H1 (cell line): ENCODE data around the gene SLC35F5. TPM values are rescaled to one million over a fixed set of nuclear protein-coding genes. Genes with fewer than 3 reads are reported as not detected.

ENCODE experiments used
- CTCF ChIA-PET: fragments of 300-600 bp; sonication (Branson Sonifier 250); formaldehyde crosslinking; loops from one replicate; lab custom pipeline; 2021; ENCODE audit not compliant: partially characterized antibody; lab: Charles Lee
- POLR2A ChIA-PET: fragments of 300-600 bp; sonication (Branson Sonifier 250); formaldehyde crosslinking; loops from one replicate; lab custom pipeline; 2021; ENCODE audit warnings: inconsistent platforms; ENCODE audit not compliant: partially characterized antibody; lab: Charles Lee
- DNase-seq, 2 experiments: peaks; one replicate each; pipeline versions ENCODE4 v3.0.0 to v3.0.0-alpha.2; 2010 to 2022; ENCODE audit warnings: low spot score in 2 of 2, low read depth in 1 of 2, mixed read lengths in 1 of 2
- FAIRE-seq: peaks from 2 replicates; lab custom pipeline; 2011; peaks lifted over from hg19 to GRCh38; lab: Jason Lieb, UNC
- H2AFZ ChIP-seq: 2 replicates; pipeline ENCODE4 v1.8.1; 2012; ENCODE audit warnings: low read length, inconsistent platforms
- H2AK5ac ChIP-seq: 2 replicates; pipeline ENCODE4 v1.6.1; 2013; ENCODE audit warnings: low read depth, low read length
- H2BK120ac ChIP-seq: replicated peaks from 2 replicates; pipeline ENCODE3; 2013; ENCODE audit warnings: low read depth, low read length, inconsistent platforms
- H2BK12ac ChIP-seq: 2 replicates; pipeline ENCODE4 v1.6.1; 2013; ENCODE audit warnings: low read depth, low read length
- H2BK15ac ChIP-seq: 2 replicates; pipeline ENCODE4 v1.6.1; 2013; ENCODE audit warnings: low read length
- H2BK20ac ChIP-seq: 2 replicates; pipeline ENCODE4 v1.6.1; 2013; ENCODE audit warnings: low read length
- H2BK5ac ChIP-seq: 2 replicates; pipeline ENCODE4 v1.6.1; 2013; ENCODE audit warnings: low read depth, low read length
- H3K14ac ChIP-seq: 2 replicates; pipeline ENCODE4 v1.6.1; 2013; ENCODE audit warnings: inconsistent platforms; ENCODE audit not compliant: insufficient read length
- H3K18ac ChIP-seq: 2 replicates; pipeline ENCODE4 v1.6.1; 2013; ENCODE audit warnings: low read length; ENCODE audit errors: extremely low read depth
- H3K23ac ChIP-seq: 2 replicates; pipeline ENCODE4 v1.6.1; 2013; ENCODE audit warnings: inconsistent platforms; ENCODE audit not compliant: insufficient read length
- H3K23me2 ChIP-seq: 2 replicates; pipeline ENCODE4 v1.6.1; 2013; ENCODE audit warnings: low read depth, low read length
- H3K27ac ChIP-seq: 2 replicates; pipeline ENCODE4 v1.6.1; 2011; ENCODE audit warnings: low read depth, low read length, inconsistent platforms
- H3K27me3 ChIP-seq, 4 experiments: replicated peaks in 1 of 4; 1 replicate in 1 of 4; 2 replicates in 3 of 4; pipeline versions ENCODE4 v1.6.1 to v1.8.1; 2011 to 2013; ENCODE audit warnings: low read length in 3 of 4, mild to moderate bottlenecking in 3 of 4, inconsistent platforms in 2 of 4, mixed read lengths in 2 of 4, moderate library complexity in 1 of 4; ENCODE audit not compliant: control insufficient read depth in 3 of 4, insufficient read depth in 3 of 4; ENCODE audit errors: extremely low read depth in 1 of 4
- H3K36me3 ChIP-seq, 4 experiments: 2 replicates each; pipeline versions ENCODE4 v1.6.1 to v1.8.1; 2011 to 2013; ENCODE audit warnings: mild to moderate bottlenecking in 4 of 4, low read length in 3 of 4, moderate library complexity in 2 of 4, control low read depth in 1 of 4, inconsistent platforms in 1 of 4; ENCODE audit not compliant: insufficient read depth in 4 of 4, control insufficient read depth in 2 of 4
- H3K4ac ChIP-seq: replicated peaks from 2 replicates; pipeline ENCODE3; 2013; ENCODE audit warnings: low read length, low read depth, mixed read lengths, inconsistent platforms; ENCODE audit not compliant: insufficient read length
- H3K4me1 ChIP-seq, 4 experiments: replicated peaks in 1 of 4; 1 replicate in 1 of 4; 2 replicates in 3 of 4; pipeline versions ENCODE4 v1.6.1 to v1.8.1; 2011 to 2013; ENCODE audit warnings: low read length in 3 of 4, inconsistent platforms in 2 of 4, mixed read lengths in 1 of 4; ENCODE audit not compliant: insufficient read depth in 4 of 4, control insufficient read depth in 3 of 4
- H3K4me2 ChIP-seq, 2 experiments: 2 replicates each; pipeline versions ENCODE4 v1.6.1 to v1.8.1; 2011 to 2013; ENCODE audit warnings: low read depth in 2 of 2, low read length in 2 of 2, control low read depth in 1 of 2, inconsistent platforms in 1 of 2, mild to moderate bottlenecking in 1 of 2; ENCODE audit not compliant: insufficient read depth in 1 of 2
- H3K4me3 ChIP-seq, 4 experiments: fragments of 200-600, 300-600 bp in 1 of 4; sonication (generic), shearing (Covaris generic), sonication (Bioruptor Twin) in 1 of 4; 2 replicates each; pipeline versions ENCODE4 v1.5.1 to v1.8.1; 2011 to 2016; ENCODE audit warnings: low read length in 4 of 4, low read depth in 3 of 4, control low read depth in 2 of 4, inconsistent platforms in 2 of 4, mild to moderate bottlenecking in 2 of 4, mixed read lengths in 1 of 4, moderate library complexity in 1 of 4; ENCODE audit not compliant: insufficient read depth in 2 of 4; ENCODE audit errors: extremely low read depth in 1 of 4
- H3K56ac ChIP-seq: replicated peaks from 2 replicates; pipeline ENCODE3; 2013; ENCODE audit warnings: low read depth, mild to moderate bottlenecking, mixed read lengths, low read length, inconsistent platforms; ENCODE audit not compliant: insufficient read length
- H3K79me1 ChIP-seq: 2 replicates; pipeline ENCODE4 v1.6.1; 2013; ENCODE audit warnings: low read depth, low read length, control low read depth
- H3K79me2 ChIP-seq, 2 experiments: 2 replicates each; pipeline versions ENCODE4 v1.6.1 to v1.8.1; 2012 to 2013; ENCODE audit warnings: low read length in 2 of 2, mild to moderate bottlenecking in 2 of 2, inconsistent platforms in 1 of 2; ENCODE audit not compliant: insufficient read depth in 2 of 2, control insufficient read depth in 1 of 2
- H3K9ac ChIP-seq, 4 experiments: replicated peaks in 1 of 4; 1 replicate in 1 of 4; 2 replicates in 3 of 4; pipeline versions ENCODE4 v1.6.1 to v1.8.1; 2011 to 2013; ENCODE audit warnings: low read depth in 3 of 4, low read length in 3 of 4, control low read depth in 2 of 4, mild to moderate bottlenecking in 2 of 4, moderate library complexity in 2 of 4, inconsistent platforms in 1 of 4; ENCODE audit errors: extremely low read depth in 1 of 4
- H3K9me3 ChIP-seq, 2 experiments: 2 replicates each; pipeline versions ENCODE4 v1.6.1 to v1.8.1; 2012 to 2013; ENCODE audit warnings: mild to moderate bottlenecking in 2 of 2, moderate library complexity in 2 of 2, control low read depth in 1 of 2, inconsistent platforms in 1 of 2, low read depth in 1 of 2, low read length in 1 of 2, mixed read lengths in 1 of 2; ENCODE audit not compliant: insufficient read depth in 2 of 2
- H4K20me1 ChIP-seq, 2 experiments: replicated peaks in 1 of 2; 2 replicates each; pipeline versions ENCODE3 to v1.8.1; 2011 to 2013; ENCODE audit warnings: inconsistent platforms in 2 of 2, low read length in 2 of 2, mild to moderate bottlenecking in 1 of 2; ENCODE audit not compliant: insufficient read depth in 2 of 2, control insufficient read depth in 1 of 2
- H4K5ac ChIP-seq: 2 replicates; pipeline ENCODE4 v1.6.1; 2013; ENCODE audit warnings: low read length, low read depth, mixed read lengths, inconsistent platforms; ENCODE audit not compliant: insufficient read length
- H4K8ac ChIP-seq: 2 replicates; pipeline ENCODE4 v1.8.0; 2013; ENCODE audit warnings: mild to moderate bottlenecking, moderate library complexity, low read length, inconsistent platforms; ENCODE audit not compliant: insufficient read depth; ENCODE audit errors: extremely low read depth
- H4K91ac ChIP-seq: replicated peaks from 2 replicates; pipeline ENCODE3; 2013; ENCODE audit warnings: low read length, mixed read lengths, inconsistent platforms; ENCODE audit not compliant: insufficient read length
- SIN3A ChIP-seq, 2 experiments: IDR thresholded peaks in 1 of 2; conservative IDR thresholded peaks in 1 of 2; 2 replicates each; pipeline ENCODE4 v1.6.1; 2011 to 2012; ENCODE audit warnings: low read length in 2 of 2, improper control_type of control experiment in 1 of 2, low read depth in 1 of 2, mild to moderate bottlenecking in 1 of 2
- SIX5 ChIP-seq: IDR thresholded peaks from 2 replicates; pipeline ENCODE4 v1.6.1; 2011; ENCODE audit warnings: mild to moderate bottlenecking, low read depth, low read length
- YY1 ChIP-seq: IDR thresholded peaks from 2 replicates; pipeline ENCODE4 v1.6.1; 2011; ENCODE audit warnings: low read depth, mild to moderate bottlenecking, low read length
- WGBS, 2 experiments: shearing (Covaris generic) in 1 of 2; methylation state at CpG; one replicate each; pipeline versions ENCODE4 v1.1.6 to v1.1.7; 2013 to 2015; ENCODE audit warnings: low lambda C conversion rate in 2 of 2, mixed read lengths in 2 of 2, inconsistent platforms in 1 of 2, low coverage in 1 of 2, missing lambda C conversion rate in 1 of 2; ENCODE audit not compliant: insufficient replicate concordance in 2 of 2, insufficient coverage in 1 of 2, insufficient read length in 1 of 2; ENCODE audit errors: extremely low coverage in 1 of 2, missing lambda C conversion rate in 1 of 2; 5-methylcytosine and 5-hydroxymethylcytosine counted together
- polyA plus RNA-seq, 7 experiments: library from polyadenylated mRNA; depleted of rRNA in 3 of 7; stranded (reverse) in 5 of 7; unstranded in 2 of 7; fragments of >200 nt in 5 of 7; fragments of 200-250 nt in 2 of 7; gene quantifications; 1 replicate in 5 of 7; 2 replicates in 1 of 7; 4 replicates in 1 of 7; pipeline versions ENCODE4 v1.2.1 to v1.2.3, GENCODE V29; 2011 to 2013; ENCODE audit warnings: missing spikeins in 2 of 7, mixed read lengths in 2 of 7
- total RNA-seq: library from RNA; stranded (reverse); fragmentation: NEBNext Ultra II Directional; extraction: Animal tissue kit (Norgen Biotek cat#: 25700); gene quantifications from 2 replicates; pipeline ENCODE4 v1.2.1, GENCODE V29; 2021
- TF ChIP-seq, protein P1 (sequence below), 3 experiments: IDR thresholded peaks; 1 replicate in 2 of 3; 2 replicates in 1 of 3; pipeline versions ENCODE4 v1.5.1 to v1.6.1; 2011; ENCODE audit warnings: low read length in 3 of 3, mild to moderate bottlenecking in 3 of 3, inconsistent platforms in 2 of 3, low read depth in 1 of 3, moderate library complexity in 1 of 3; ENCODE audit not compliant: insufficient read depth in 1 of 3; ENCODE audit errors: control extremely low read depth in 1 of 3

Gene SLC35F5
- total and polyA plus RNA-seq, 2 of the 8 experiments (the other 6 are each of a cell fraction or from before 2014, with no cell fraction given), result 11.8 to 22.2 TPM

GRCh38 chr2:113780472-113780871, 24.0 kb upstream of the SLC35F5 start:
- FAIRE-seq, result no peak
- TF ChIP-seq SIX5, result no peak
- no peak for TF ChIP-seq SIN3A (conservative IDR thresholded peaks at IDR 0.05 in 1 of 2, IDR thresholded peaks at IDR 0.05 in 1 of 2; ENCODE audit: low read depth in 1 of 2, low read length in 2 of 2)
- TF ChIP-seq YY1, result no peak
- TF ChIP-seq, protein P1, sequence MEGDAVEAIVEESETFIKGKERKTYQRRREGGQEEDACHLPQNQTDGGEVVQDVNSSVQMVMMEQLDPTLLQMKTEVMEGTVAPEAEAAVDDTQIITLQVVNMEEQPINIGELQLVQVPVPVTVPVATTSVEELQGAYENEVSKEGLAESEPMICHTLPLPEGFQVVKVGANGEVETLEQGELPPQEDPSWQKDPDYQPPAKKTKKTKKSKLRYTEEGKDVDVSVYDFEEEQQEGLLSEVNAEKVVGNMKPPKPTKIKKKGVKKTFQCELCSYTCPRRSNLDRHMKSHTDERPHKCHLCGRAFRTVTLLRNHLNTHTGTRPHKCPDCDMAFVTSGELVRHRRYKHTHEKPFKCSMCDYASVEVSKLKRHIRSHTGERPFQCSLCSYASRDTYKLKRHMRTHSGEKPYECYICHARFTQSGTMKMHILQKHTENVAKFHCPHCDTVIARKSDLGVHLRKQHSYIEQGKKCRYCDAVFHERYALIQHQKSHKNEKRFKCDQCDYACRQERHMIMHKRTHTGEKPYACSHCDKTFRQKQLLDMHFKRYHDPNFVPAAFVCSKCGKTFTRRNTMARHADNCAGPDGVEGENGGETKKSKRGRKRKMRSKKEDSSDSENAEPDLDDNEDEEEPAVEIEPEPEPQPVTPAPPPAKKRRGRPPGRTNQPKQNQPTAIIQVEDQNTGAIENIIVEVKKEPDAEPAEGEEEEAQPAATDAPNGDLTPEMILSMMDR (IDR thresholded peaks at IDR 0.05; ENCODE audit: control extremely low read depth in 1 of 3, insufficient read depth in 1 of 3, low read depth in 1 of 3, low read length in 3 of 3), result no peak

More at GRCh38 chr2:113780472-113780871, 24.0 kb upstream of the SLC35F5 start:
- H3K79me1 ChIP-seq, result no peaks in the 10 kb centered on the region
- H3K9me3 ChIP-seq, result no peaks in the 10 kb centered on the region
- no peaks in the 10 kb centered on the region; a peak in 1 of 7 replicates for H3K27me3 ChIP-seq
- no peak overlapping the region for H2BK15ac ChIP-seq
- H3K4ac ChIP-seq, result no peak overlapping the region
- no peak overlapping the region for H4K91ac ChIP-seq
- no peak overlapping the region for H3K18ac ChIP-seq
- no peaks in the 10 kb centered on the region for H3K4me1 ChIP-seq
- no peaks in the 10 kb centered on the region for H4K20me1 ChIP-seq
- no peak overlapping the region for H3K23ac ChIP-seq
- no peak overlapping the region for H3K4me2 ChIP-seq
- H2BK120ac ChIP-seq, result no peak overlapping the region
- no peak overlapping the region for H2BK12ac ChIP-seq
- H3K79me2 ChIP-seq, result no peaks in the 10 kb centered on the region
- H3K23me2 ChIP-seq, result no peaks in the 10 kb centered on the region
- POLR2A ChIA-PET, result no interaction called here
- H3K9ac ChIP-seq, result no peak overlapping the region
- 76% methylated on average over 5 of the region's 5 CpGs; no CpG with 5 or more reads in 1 of the 2 experiments for WGBS, 2 experiments
- H2AFZ ChIP-seq, result no peak overlapping the region
- CTCF ChIA-PET, result no interaction called here
- no peak overlapping the region for H3K56ac ChIP-seq
- DNase-seq, result no peak
- no peak overlapping the region for H3K14ac ChIP-seq
- no peak overlapping the region for H2AK5ac ChIP-seq
- no peak overlapping the region for H2BK5ac ChIP-seq
- no peak overlapping the region for H2BK20ac ChIP-seq
- no peaks in the 10 kb centered on the region for H3K36me3 ChIP-seq
- H4K8ac ChIP-seq, result no peak overlapping the region
- H3K4me3 ChIP-seq, result no peak overlapping the region
- no peak overlapping the region for H4K5ac ChIP-seq
- no peak overlapping the region for H3K27ac ChIP-seq
